Measurements from ENCODE around the gene THOC7.

The THOC7 gene

DNA sequence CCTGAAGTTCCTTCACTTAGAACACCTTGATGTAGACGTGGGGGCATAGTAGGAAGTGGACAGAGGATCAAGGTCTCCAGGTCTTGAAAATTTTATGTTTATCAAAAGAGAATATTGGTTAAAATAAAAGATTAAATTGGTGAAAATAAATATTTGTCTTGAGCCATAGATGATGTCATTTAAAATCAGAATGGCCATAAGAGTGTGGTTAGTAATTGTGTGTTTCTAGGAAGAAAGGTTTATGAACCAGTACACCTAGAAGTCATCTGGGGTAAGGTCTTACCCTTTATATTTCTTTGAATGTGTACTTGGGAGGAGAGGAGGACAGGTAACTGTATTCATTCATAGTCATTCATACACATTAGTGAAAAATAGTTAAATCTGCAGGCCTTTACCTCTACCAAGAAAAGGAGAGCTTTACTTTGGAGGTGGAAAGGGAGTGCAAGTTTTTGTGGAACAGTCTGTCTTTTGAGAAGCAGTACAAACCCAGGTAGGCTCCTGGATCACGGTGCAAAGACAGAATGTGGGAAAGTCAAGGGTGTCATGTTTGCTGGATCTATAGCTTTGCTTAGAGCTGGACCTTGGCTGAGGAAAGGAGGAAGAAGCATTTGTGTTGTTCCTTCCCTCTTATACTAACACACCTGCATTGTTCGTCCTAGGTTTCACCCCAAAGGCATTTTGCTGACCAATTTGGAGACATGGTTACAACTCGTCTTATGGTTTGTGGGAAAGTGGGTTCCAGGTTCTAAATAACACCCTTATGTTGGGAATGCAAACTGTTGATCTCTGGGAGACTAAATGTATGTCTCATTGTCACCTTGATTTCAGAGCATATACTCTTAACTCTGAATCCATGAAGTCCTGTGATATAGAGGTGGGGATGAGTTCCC lies 42.4 kb upstream of the THOC7 start:
- H3K9me3 ChIP-seq (ENCODE audit: control insufficient read depth, insufficient read depth, low read length) = no peaks in the 10 kb centered on the region
- H3K4me1 ChIP-seq (ENCODE audit: control insufficient read depth, insufficient read depth, low read length) = no peaks in the 10 kb centered on the region
- WGBS (ENCODE audit: insufficient coverage, insufficient read length) = no CpG with 5 or more reads among the region's 4 CpGs
- H3K36me3 ChIP-seq (ENCODE audit: control insufficient read depth, insufficient read depth, low read length) = no peaks in the 10 kb centered on the region
- no peak overlapping the region for H3K27ac ChIP-seq (ENCODE audit: low read length)
- no peaks in the 10 kb centered on the region for H3K27me3 ChIP-seq (ENCODE audit: control insufficient read depth, insufficient read depth, low read length)
- H3K4me3 ChIP-seq (ENCODE audit: low read length) = no peak overlapping the region
- DNase-seq (ENCODE audit: low read depth, low spot score) = no peak

DNA sequence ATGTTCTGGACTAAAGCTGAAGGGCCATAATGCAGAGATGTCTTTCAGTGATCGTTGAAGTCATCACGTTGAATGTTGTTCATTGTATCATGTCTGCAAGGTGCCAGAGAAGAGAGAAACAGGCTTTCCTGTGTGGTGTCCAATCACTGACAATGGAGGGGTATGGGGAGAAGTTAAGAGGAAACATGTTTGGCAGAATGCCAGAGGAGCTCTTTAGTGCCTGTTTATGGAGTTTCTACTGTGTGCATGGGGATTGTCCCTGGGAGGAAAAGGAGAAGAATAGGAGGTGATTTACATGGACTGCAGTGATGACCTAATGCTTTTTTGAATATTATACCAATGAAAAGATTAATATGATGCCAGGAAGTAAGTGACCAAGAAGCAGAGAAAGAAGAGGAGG lies 36.9 kb upstream of the THOC7 start:
- no peaks in the 10 kb centered on the region for H3K4me1 ChIP-seq (ENCODE audit: control insufficient read depth, insufficient read depth, low read length)
- H3K27ac ChIP-seq (ENCODE audit: low read length) = no peak overlapping the region
- H3K36me3 ChIP-seq (ENCODE audit: control insufficient read depth, insufficient read depth, low read length) = no peaks in the 10 kb centered on the region
- no peak overlapping the region for H3K4me3 ChIP-seq (ENCODE audit: low read length)
- H3K27me3 ChIP-seq (ENCODE audit: control insufficient read depth, insufficient read depth, low read length) = no peaks in the 10 kb centered on the region
- no CpG with 5 or more reads among the region's 2 CpGs for WGBS (ENCODE audit: insufficient coverage, insufficient read length)
- DNase-seq (ENCODE audit: low read depth, low spot score) = no peak
- no peaks in the 10 kb centered on the region for H3K9me3 ChIP-seq (ENCODE audit: control insufficient read depth, insufficient read depth, low read length)

DNA sequence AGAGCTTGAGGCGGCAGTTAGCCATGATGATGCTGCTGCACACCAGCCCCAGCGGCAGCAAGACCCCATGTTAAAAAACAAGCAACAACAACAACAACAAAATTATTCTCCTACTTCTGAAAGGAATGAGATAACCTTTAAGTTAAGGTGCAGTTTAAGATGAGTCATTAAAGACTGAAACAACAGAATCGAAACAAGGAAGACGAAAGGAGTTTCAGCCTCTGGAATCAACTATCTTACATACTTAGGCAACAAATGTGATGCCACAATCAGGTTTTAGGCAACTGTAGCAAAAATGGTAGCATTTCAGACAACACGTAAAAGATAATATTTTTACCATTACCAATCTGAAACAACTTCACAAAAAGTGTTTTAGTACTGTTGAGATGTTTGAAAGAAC lies 36.4 kb upstream of the THOC7 start:
- no peak for DNase-seq (ENCODE audit: low read depth, low spot score)
- Histone ChIP-seq H3K9me3 (ENCODE audit: control insufficient read depth, insufficient read depth, low read length) (no peaks in the 10 kb centered on the region), H3K4me3 (ENCODE audit: low read length) (no peak overlapping the region), H3K27me3 (ENCODE audit: control insufficient read depth, insufficient read depth, low read length) (no peaks in the 10 kb centered on the region), H3K27ac (ENCODE audit: low read length) (no peak overlapping the region), H3K36me3 (ENCODE audit: control insufficient read depth, insufficient read depth, low read length) (no peaks in the 10 kb centered on the region), H3K4me1 (ENCODE audit: control insufficient read depth, insufficient read depth, low read length) (no peaks in the 10 kb centered on the region)
- WGBS (ENCODE audit: insufficient coverage, insufficient read length) = no CpG with 5 or more reads among the region's 5 CpGs

DNA sequence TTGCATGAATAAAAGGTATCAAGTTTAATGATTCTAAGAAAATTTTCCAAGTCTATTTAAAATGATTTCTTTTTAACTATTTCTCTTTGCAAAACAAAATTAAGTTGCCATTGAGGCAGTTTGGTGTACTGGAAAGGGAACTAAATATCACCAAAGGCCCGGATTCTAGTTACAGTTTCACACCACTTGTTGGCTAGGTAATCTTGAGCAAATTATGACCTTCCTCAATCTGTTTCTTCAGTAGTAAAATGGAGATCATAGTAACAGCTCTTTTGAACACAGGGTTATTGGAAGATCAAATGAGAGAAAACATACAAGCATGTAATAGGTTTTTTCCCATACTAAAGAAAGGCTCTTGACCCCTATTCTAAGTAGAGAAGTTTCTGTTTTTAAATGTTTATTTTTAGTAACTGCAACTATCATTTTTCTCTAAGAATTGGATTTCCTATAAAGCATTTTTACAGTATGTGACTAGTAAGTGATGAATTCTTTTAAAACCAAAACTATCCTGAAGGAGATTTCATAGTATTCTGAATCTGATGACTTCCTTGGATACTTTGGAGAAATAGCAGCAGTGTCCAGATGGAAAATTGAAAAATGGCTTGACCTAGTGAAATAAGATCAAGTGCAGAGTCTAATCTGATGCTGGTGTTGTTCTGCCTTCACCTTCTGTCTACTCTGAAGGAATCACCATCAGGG lies 32.9 kb upstream of the THOC7 start:
- Histone ChIP-seq H3K27ac (ENCODE audit: low read length) (no peak overlapping the region), H3K4me1 (ENCODE audit: control insufficient read depth, insufficient read depth, low read length) (no peaks in the 10 kb centered on the region), H3K27me3 (ENCODE audit: control insufficient read depth, insufficient read depth, low read length) (no peaks in the 10 kb centered on the region), H3K36me3 (ENCODE audit: control insufficient read depth, insufficient read depth, low read length) (no peaks in the 10 kb centered on the region), H3K4me3 (ENCODE audit: low read length) (no peak overlapping the region), H3K9me3 (ENCODE audit: control insufficient read depth, insufficient read depth, low read length) (no peaks in the 10 kb centered on the region)
- WGBS (ENCODE audit: insufficient coverage, insufficient read length) = no CpG with 5 or more reads among the region's 1 CpG
- no peak for DNase-seq (ENCODE audit: low read depth, low spot score)

DNA sequence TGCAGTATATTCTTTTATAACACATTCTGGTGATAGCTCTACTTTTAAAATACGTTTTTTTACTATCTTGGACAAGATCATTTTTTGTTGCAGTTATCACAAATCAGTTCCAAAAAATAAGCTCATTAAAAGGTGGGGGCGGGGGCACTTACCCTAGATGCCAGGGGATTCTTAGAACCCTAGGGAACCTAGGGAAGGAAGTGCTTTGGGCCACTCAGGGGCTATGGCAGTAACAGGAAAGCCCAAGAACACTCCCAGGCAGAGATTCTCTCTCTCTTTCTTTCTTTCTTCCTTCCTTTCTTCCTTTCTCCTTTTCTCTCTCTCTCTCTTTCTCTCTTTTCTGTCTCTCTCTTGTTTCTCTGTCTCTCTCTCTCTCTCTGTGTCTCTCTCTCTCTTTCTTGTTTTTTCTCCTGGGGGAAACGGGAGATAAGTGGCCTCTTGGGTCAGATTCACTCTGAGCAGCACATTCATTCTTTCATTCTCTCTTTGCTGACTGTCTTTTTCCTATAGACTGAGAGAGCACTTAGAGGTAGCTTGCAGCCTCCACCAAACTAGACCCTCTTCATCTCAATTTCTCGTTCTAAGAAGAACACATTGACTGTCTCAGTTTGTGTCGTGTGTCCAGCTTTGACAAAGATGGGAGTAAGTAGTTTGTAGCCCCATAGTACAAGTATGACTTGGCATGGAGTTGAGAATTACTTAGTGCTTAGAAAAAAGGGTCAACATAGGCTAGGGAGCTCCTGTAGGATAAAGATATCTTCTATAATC lies 32.0 kb upstream of the THOC7 start:
- no CpG with 5 or more reads among the region's 5 CpGs for WGBS (ENCODE audit: insufficient coverage, insufficient read length)
- H3K9me3 ChIP-seq (ENCODE audit: control insufficient read depth, insufficient read depth, low read length) = no peaks in the 10 kb centered on the region
- no peaks in the 10 kb centered on the region for H3K36me3 ChIP-seq (ENCODE audit: control insufficient read depth, insufficient read depth, low read length)
- H3K27ac ChIP-seq (ENCODE audit: low read length) = no peak overlapping the region
- H3K4me1 ChIP-seq (ENCODE audit: control insufficient read depth, insufficient read depth, low read length) = no peaks in the 10 kb centered on the region
- H3K27me3 ChIP-seq (ENCODE audit: control insufficient read depth, insufficient read depth, low read length) = no peaks in the 10 kb centered on the region
- H3K4me3 ChIP-seq (ENCODE audit: low read length) = no peak overlapping the region
- no peak for DNase-seq (ENCODE audit: low read depth, low spot score)

DNA sequence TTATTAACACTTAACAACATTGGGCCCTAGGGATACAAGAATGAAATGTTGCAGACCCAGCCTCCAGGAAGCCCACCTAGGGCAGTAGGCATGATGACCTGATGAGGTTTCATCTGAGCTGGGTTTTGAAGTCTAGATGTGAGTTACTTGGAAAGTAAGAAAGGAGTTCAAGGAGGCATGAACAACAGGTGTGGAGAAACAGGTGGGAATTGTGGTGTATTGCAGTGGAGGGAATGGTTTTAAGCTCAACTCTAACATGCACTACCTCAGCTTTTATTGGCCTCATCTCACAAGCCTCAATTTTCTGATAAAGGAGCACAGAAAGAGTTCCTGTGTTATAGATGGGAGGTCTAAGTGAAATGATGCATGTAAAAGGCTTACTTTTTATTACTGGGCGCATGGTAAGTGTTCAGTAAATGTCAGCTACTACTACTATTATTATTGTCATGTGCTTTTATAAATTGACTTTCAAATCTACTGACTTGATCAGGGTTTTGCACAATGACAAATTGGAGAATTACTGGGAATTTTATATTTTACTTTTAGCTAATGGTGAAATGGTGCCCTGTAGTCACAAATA lies 29.3 kb upstream of the THOC7 start:
- Histone ChIP-seq H3K36me3 (ENCODE audit: control insufficient read depth, insufficient read depth, low read length) (no peaks in the 10 kb centered on the region), H3K9me3 (ENCODE audit: control insufficient read depth, insufficient read depth, low read length) (no peaks in the 10 kb centered on the region), H3K4me3 (ENCODE audit: low read length) (no peak overlapping the region), H3K4me1 (ENCODE audit: control insufficient read depth, insufficient read depth, low read length) (no peaks in the 10 kb centered on the region), H3K27ac (ENCODE audit: low read length) (no peak overlapping the region), H3K27me3 (ENCODE audit: control insufficient read depth, insufficient read depth, low read length) (no peaks in the 10 kb centered on the region)
- DNase-seq (ENCODE audit: low read depth, low spot score) = no peak
- WGBS (ENCODE audit: insufficient coverage, insufficient read length) = no CpG with 5 or more reads among the region's 1 CpG

DNA sequence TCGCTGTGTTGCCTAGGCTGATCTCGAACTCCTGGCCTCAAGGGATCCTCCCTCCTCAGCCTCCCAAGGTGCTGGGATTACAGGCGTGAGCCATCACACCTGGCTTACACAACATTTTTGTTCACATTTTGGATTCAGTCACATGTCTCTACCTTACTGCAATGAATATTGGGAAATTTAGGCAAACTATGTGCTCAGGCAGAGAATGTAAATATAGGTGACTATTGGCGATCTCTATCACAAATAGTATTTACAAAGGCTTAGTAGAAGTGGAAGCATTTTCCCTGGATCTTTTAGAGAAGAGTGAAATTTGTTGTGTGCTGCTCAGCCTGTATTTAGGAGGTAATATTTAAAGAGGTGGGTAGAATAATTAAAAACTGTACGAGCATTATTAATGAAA lies 27.9 kb upstream of the THOC7 start:
- Histone ChIP-seq H3K36me3 (ENCODE audit: control insufficient read depth, insufficient read depth, low read length) (no peaks in the 10 kb centered on the region), H3K4me1 (ENCODE audit: control insufficient read depth, insufficient read depth, low read length) (peaks cover 2% of the 10 kb centered on the region; the same call in 1 of the 2 replicates), H3K27ac (ENCODE audit: low read length) (no peak overlapping the region), H3K4me3 (ENCODE audit: low read length) (no peak overlapping the region), H3K9me3 (ENCODE audit: control insufficient read depth, insufficient read depth, low read length) (no peaks in the 10 kb centered on the region), H3K27me3 (ENCODE audit: control insufficient read depth, insufficient read depth, low read length) (no peaks in the 10 kb centered on the region)
- WGBS (ENCODE audit: insufficient coverage, insufficient read length) = no CpG with 5 or more reads among the region's 5 CpGs
- no peak for DNase-seq (ENCODE audit: low read depth, low spot score)

DNA sequence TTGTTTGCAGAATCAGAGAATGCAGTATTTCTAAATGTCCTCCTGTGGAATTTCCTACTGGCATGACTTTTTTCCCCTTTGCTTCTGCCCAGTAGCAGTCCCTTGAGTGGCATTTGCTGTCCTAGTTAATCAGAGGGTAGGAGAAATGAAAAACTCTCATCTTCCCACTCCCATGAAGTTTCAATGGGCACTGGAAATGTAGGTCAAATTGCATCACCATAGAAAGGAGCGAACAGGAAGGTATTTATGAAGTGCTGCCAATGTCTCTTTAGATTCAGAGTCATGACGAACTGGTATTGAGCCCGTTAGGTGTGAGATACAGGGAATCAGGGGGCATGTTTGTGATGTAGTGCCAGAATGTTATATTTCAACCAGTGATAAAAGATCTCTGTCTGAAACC lies 23.3 kb upstream of the THOC7 start:
- Histone ChIP-seq H3K4me1 (ENCODE audit: control insufficient read depth, insufficient read depth, low read length) (peaks cover 2% of the 10 kb centered on the region; the same call in 1 of the 2 replicates), H3K27ac (ENCODE audit: low read length) (no peak overlapping the region), H3K27me3 (ENCODE audit: control insufficient read depth, insufficient read depth, low read length) (no peaks in the 10 kb centered on the region), H3K36me3 (ENCODE audit: control insufficient read depth, insufficient read depth, low read length) (no peaks in the 10 kb centered on the region), H3K4me3 (ENCODE audit: low read length) (no peak overlapping the region), H3K9me3 (ENCODE audit: control insufficient read depth, insufficient read depth, low read length) (no peaks in the 10 kb centered on the region)
- no peak for DNase-seq (ENCODE audit: low read depth, low spot score)
- WGBS (ENCODE audit: insufficient coverage, insufficient read length) = no CpG with 5 or more reads among the region's 3 CpGs

DNA sequence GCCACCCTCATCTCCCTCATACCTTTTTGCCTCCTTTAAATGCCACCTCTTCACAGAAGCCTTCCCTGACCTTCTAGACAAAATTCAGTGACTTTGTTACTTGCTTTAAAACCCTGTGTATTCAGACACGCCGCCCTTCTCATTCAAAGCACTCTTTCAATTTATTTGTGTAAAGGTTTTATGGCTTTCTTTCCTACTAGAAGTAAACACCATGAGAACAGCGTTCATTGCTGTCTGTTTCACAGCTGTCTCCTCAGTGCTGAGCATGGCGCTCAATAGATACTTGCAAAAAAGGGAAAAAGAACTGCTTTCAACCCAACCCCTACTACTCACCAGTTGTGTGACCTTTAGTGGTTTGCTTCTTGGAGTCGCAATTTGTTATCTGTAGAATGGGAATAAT lies 17.0 kb upstream of the THOC7 start:
- DNase-seq (ENCODE audit: low read depth, low spot score) = no peak
- no peaks in the 10 kb centered on the region for H3K9me3 ChIP-seq (ENCODE audit: control insufficient read depth, insufficient read depth, low read length)
- no peaks in the 10 kb centered on the region for H3K36me3 ChIP-seq (ENCODE audit: control insufficient read depth, insufficient read depth, low read length)
- H3K27ac ChIP-seq (ENCODE audit: low read length) = no peak overlapping the region
- no CpG with 5 or more reads among the region's 5 CpGs for WGBS (ENCODE audit: insufficient coverage, insufficient read length)
- H3K27me3 ChIP-seq (ENCODE audit: control insufficient read depth, insufficient read depth, low read length) = no peaks in the 10 kb centered on the region
- H3K4me1 ChIP-seq (ENCODE audit: control insufficient read depth, insufficient read depth, low read length) = no peaks in the 10 kb centered on the region; the same call in 1 of the 2 replicates
- no peak overlapping the region for H3K4me3 ChIP-seq (ENCODE audit: low read length)

DNA sequence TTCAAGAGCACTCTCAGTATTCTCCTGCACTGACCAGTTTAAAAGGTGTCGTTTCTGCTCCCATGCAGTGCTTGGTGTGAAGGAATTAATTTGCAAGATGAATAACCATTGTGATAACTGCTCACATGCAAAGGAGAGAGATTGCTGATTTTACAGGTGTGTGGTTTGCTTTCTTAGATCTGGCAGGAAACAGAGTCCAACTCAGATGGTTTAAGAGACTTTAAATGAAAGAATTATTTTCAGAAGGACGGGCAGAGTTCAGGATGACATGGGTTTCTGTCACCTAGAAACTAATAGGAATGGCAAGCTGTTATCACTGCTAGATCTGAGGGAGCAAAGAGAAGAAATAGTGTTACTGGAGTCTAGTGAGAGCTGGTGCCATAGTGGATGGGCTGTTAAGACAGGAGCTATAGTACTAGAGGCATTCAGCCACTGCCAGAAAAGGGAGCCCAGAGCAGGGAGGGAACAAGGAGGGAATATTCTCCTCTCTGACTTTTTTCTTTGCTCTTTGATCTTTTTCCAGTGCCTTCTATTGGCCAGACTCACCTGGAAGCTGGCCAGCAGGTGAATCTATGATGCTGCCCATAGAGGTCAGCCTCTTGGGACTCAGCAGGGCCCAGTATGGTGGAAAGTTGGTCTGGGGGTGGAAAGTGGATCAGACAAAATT lies 14.9 kb upstream of the THOC7 start:
- no peak for DNase-seq (ENCODE audit: low read depth, low spot score)
- H3K27me3 ChIP-seq (ENCODE audit: control insufficient read depth, insufficient read depth, low read length) = no peaks in the 10 kb centered on the region
- H3K27ac ChIP-seq (ENCODE audit: low read length) = no peak overlapping the region
- peaks cover 1% of the 10 kb centered on the region; the same call in 1 of the 2 replicates for H3K4me1 ChIP-seq (ENCODE audit: control insufficient read depth, insufficient read depth, low read length)
- H3K9me3 ChIP-seq (ENCODE audit: control insufficient read depth, insufficient read depth, low read length) = no peaks in the 10 kb centered on the region
- WGBS (ENCODE audit: insufficient coverage, insufficient read length) = no CpG with 5 or more reads among the region's 2 CpGs
- H3K4me3 ChIP-seq (ENCODE audit: low read length) = no peak overlapping the region
- no peaks in the 10 kb centered on the region for H3K36me3 ChIP-seq (ENCODE audit: control insufficient read depth, insufficient read depth, low read length)

All from iPS DF 6.9 (cell line).